ENCODE results near the gene CTNNBL1. TPM values are rescaled to one million over a fixed set of nuclear protein-coding genes. Genes with fewer than 3 reads are reported as not detected.

The CTNNBL1 gene
- total and polyA plus RNA-seq, 4 donors: 27.7 to 41.9 (median 38.2) TPM

- Histone ChIP-seq H3K4me1 (ENCODE audit: control insufficient read depth, insufficient read depth, low read length) (peaks cover 23% of the 10 kb centered on the region), H3K9me3 (ENCODE audit: control insufficient read depth, insufficient read depth, low read length) (no peaks in the 10 kb centered on the region), H3K4me3 (ENCODE audit: low read depth, low read length) (no peak overlapping the region), H3K36me3 (ENCODE audit: control insufficient read depth, insufficient read depth, low read length) (peaks cover 22% of the 10 kb centered on the region), H3K27me3 (ENCODE audit: control insufficient read depth, insufficient read depth, low read length) (no peaks in the 10 kb centered on the region), H3K27ac (ENCODE audit: low read depth, low read length) (no peak overlapping the region)
- WGBS (ENCODE audit: insufficient coverage): 74% methylated on average over 3 of the region's 5 CpGs
- DNase-seq (ENCODE audit: low read depth in 4 of 6, low spot score in 6 of 6): no peak
These were observed 169.5 kb downstream of the CTNNBL1 start for GRCh38 chr20:37863289-37863688.

GRCh38 chr20:37864298-37864697, 170.5 kb downstream of the CTNNBL1 start:
- peaks cover 23% of the 10 kb centered on the region for H3K36me3 ChIP-seq (ENCODE audit: control insufficient read depth, insufficient read depth, low read length)
- 23% methylated on average over 4 of the region's 8 CpGs for WGBS (ENCODE audit: insufficient coverage)
- no peak overlapping the region for H3K4me3 ChIP-seq (ENCODE audit: low read depth, low read length)
- no peaks in the 10 kb centered on the region for H3K27me3 ChIP-seq (ENCODE audit: control insufficient read depth, insufficient read depth, low read length)
- H3K27ac ChIP-seq (ENCODE audit: low read depth, low read length): no peak overlapping the region
- H3K9me3 ChIP-seq (ENCODE audit: control insufficient read depth, insufficient read depth, low read length): no peaks in the 10 kb centered on the region
- peak in 2 of 6 donors; percentile 58 to 88 for DNase-seq (ENCODE audit: low read depth in 4 of 6, low spot score in 6 of 6)
- peaks cover 26% of the 10 kb centered on the region for H3K4me1 ChIP-seq (ENCODE audit: control insufficient read depth, insufficient read depth, low read length)

GRCh38 chr20:37866051-37866450, 172.2 kb downstream of the CTNNBL1 start:
- Histone ChIP-seq H3K9me3 (ENCODE audit: control insufficient read depth, insufficient read depth, low read length) (no peaks in the 10 kb centered on the region), H3K27ac (ENCODE audit: low read depth, low read length) (no peak overlapping the region), H3K4me1 (ENCODE audit: control insufficient read depth, insufficient read depth, low read length) (peaks cover 26% of the 10 kb centered on the region), H3K27me3 (ENCODE audit: control insufficient read depth, insufficient read depth, low read length) (no peaks in the 10 kb centered on the region), H3K36me3 (ENCODE audit: control insufficient read depth, insufficient read depth, low read length) (peaks cover 30% of the 10 kb centered on the region), H3K4me3 (ENCODE audit: low read depth, low read length) (no peak overlapping the region)
- no peak for DNase-seq (ENCODE audit: low read depth in 4 of 6, low spot score in 6 of 6)
- WGBS (ENCODE audit: insufficient coverage): 93% methylated on average over 8 of the region's 10 CpGs

DNA sequence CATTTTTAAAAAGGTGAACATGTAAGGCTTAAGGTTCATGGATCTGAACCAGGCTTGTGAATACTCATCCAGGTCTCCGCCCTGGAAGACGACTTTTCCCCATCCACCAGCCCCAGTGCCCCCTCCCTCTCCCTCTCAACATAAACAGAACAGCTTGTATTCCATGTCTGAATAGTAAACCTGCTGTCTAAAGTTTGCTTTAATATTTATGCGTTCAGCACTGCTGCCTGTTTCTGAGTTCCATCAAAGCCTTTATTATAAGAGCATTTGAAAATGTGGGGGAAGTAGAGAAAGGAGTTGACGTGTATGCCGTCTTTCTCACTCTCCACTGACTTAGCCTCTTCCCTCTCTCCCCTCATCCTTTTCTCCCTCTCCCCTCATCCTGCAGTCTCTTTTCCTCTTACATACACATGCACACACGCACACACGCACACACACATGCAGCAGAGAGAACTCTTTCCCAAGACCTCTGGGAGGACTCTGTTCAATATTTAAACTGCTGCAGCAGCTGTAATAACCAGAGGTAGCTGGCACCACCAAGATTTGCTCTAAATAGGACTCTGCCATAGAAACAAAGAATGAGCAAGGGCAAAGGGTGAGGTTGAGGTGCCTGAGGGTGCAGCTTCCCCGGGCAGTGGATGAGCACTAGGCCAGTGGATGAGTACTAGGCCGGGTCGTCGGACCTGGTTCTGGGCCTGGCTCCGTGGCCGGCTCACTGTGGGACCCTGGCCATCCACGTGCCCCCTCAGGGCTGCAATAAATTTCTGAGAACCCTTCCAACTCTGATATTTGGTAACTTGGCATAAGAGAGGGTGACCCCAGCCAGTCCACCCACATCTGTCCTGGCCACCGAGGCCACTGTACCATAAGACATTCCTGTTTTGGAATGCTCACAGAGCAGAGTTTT, 173.7 kb downstream of the CTNNBL1 start:
- Histone ChIP-seq H3K36me3 (ENCODE audit: control insufficient read depth, insufficient read depth, low read length) (peaks cover 38% of the 10 kb centered on the region), H3K9me3 (ENCODE audit: control insufficient read depth, insufficient read depth, low read length) (no peaks in the 10 kb centered on the region), H3K27ac (ENCODE audit: low read depth, low read length) (no peak overlapping the region), H3K4me3 (ENCODE audit: low read depth, low read length) (no peak overlapping the region), H3K27me3 (ENCODE audit: control insufficient read depth, insufficient read depth, low read length) (no peaks in the 10 kb centered on the region), H3K4me1 (ENCODE audit: control insufficient read depth, insufficient read depth, low read length) (peaks cover 26% of the 10 kb centered on the region)
- WGBS (ENCODE audit: insufficient coverage): 62% methylated on average over 9 of the region's 15 CpGs
- DNase-seq (ENCODE audit: low read depth in 4 of 6, low spot score in 6 of 6): peak in 2 of 6 donors; percentile 41 to 92

- H3K4me1 ChIP-seq (ENCODE audit: control insufficient read depth, insufficient read depth, low read length): peaks cover 24% of the 10 kb centered on the region
- DNase-seq (ENCODE audit: low read depth in 4 of 6, low spot score in 6 of 6): peak in 1 of 6 donors; percentile 52
- no peaks in the 10 kb centered on the region for H3K9me3 ChIP-seq (ENCODE audit: control insufficient read depth, insufficient read depth, low read length)
- H3K27ac ChIP-seq (ENCODE audit: low read depth, low read length): no peak overlapping the region
- H3K36me3 ChIP-seq (ENCODE audit: control insufficient read depth, insufficient read depth, low read length): peaks cover 45% of the 10 kb centered on the region
- H3K4me3 ChIP-seq (ENCODE audit: low read depth, low read length): no peak overlapping the region
- no CpG with 5 or more reads among the region's 3 CpGs for WGBS (ENCODE audit: insufficient coverage)
- H3K27me3 ChIP-seq (ENCODE audit: control insufficient read depth, insufficient read depth, low read length): no peaks in the 10 kb centered on the region
These were observed 175.1 kb downstream of the CTNNBL1 start for GRCh38 chr20:37868851-37869333.

GRCh38 chr20:37869334-37869861, 175.6 kb downstream of the CTNNBL1 start:
- Histone ChIP-seq H3K4me1 (ENCODE audit: control insufficient read depth, insufficient read depth, low read length) (peaks cover 21% of the 10 kb centered on the region), H3K9me3 (ENCODE audit: control insufficient read depth, insufficient read depth, low read length) (no peaks in the 10 kb centered on the region), H3K36me3 (ENCODE audit: control insufficient read depth, insufficient read depth, low read length) (peaks cover 49% of the 10 kb centered on the region), H3K4me3 (ENCODE audit: low read depth, low read length) (no peak overlapping the region), H3K27ac (ENCODE audit: low read depth, low read length) (no peak overlapping the region), H3K27me3 (ENCODE audit: control insufficient read depth, insufficient read depth, low read length) (no peaks in the 10 kb centered on the region)
- DNase-seq (ENCODE audit: low read depth in 4 of 6, low spot score in 6 of 6): no peak
- 67% methylated on average over 4 of the region's 6 CpGs for WGBS (ENCODE audit: insufficient coverage)

DNA sequence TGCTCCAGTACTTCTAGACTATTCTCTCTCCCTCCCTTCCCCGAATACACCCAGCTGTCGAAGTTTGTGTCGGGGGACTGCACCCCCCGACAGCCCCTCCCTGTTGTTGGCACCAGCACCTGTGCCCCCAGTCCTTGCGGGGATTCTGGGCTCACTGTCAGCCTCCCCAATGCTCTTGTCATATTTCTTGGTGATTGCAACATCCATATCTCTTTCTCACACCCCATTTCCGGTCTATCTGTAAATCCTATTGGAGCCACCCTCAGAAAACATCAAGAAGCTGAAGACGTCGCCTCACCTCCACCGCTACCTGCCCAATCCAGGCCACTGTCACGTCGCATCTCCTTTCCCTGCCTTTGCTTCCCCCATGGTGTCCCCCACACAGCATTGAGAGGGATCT, 176.5 kb downstream of the CTNNBL1 start:
- no peak overlapping the region for H3K27ac ChIP-seq (ENCODE audit: low read depth, low read length)
- H3K9me3 ChIP-seq (ENCODE audit: control insufficient read depth, insufficient read depth, low read length): no peaks in the 10 kb centered on the region
- no peak overlapping the region for H3K4me3 ChIP-seq (ENCODE audit: low read depth, low read length)
- no peaks in the 10 kb centered on the region for H3K27me3 ChIP-seq (ENCODE audit: control insufficient read depth, insufficient read depth, low read length)
- H3K4me1 ChIP-seq (ENCODE audit: control insufficient read depth, insufficient read depth, low read length): peaks cover 18% of the 10 kb centered on the region
- H3K36me3 ChIP-seq (ENCODE audit: control insufficient read depth, insufficient read depth, low read length): peaks cover 58% of the 10 kb centered on the region
- 82% methylated on average over 11 of the region's 11 CpGs for WGBS (ENCODE audit: insufficient coverage)
- no peak for DNase-seq (ENCODE audit: low read depth in 4 of 6, low spot score in 6 of 6)

- H3K4me1 ChIP-seq (ENCODE audit: control insufficient read depth, insufficient read depth, low read length): peaks cover 10% of the 10 kb centered on the region
- H3K27ac ChIP-seq (ENCODE audit: low read depth, low read length): no peak overlapping the region
- no peak for DNase-seq (ENCODE audit: low read depth in 4 of 6, low spot score in 6 of 6)
- H3K4me3 ChIP-seq (ENCODE audit: low read depth, low read length): no peak overlapping the region
- peaks cover 55% of the 10 kb centered on the region for H3K36me3 ChIP-seq (ENCODE audit: control insufficient read depth, insufficient read depth, low read length)
- no peaks in the 10 kb centered on the region for H3K27me3 ChIP-seq (ENCODE audit: control insufficient read depth, insufficient read depth, low read length)
- WGBS (ENCODE audit: insufficient coverage): 95% methylated on average over 12 of the region's 13 CpGs
- no peaks in the 10 kb centered on the region for H3K9me3 ChIP-seq (ENCODE audit: control insufficient read depth, insufficient read depth, low read length)
These were observed 177.9 kb downstream of the CTNNBL1 start for GRCh38 chr20:37871751-37872150.

DNA sequence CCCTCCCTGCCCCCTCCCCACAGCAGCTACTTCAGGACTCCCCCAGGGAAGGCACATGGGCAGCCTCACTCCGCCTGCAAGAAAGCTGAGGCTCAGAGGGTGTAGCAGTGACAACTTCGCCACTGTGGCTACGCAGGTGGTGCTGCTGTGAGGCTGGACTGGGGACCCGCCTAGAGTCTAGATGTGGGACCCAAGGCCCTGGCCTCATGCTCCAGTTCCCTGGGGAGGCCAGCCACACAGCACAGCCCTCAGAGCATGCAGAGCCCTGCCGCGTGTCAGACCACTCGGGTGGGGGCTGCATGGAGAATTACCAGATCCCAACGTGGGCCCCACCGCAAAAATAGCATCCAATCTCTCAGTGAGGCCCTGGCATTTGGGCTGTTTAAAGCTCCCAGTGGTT, 178.3 kb downstream of the CTNNBL1 start:
- no peak overlapping the region for H3K4me3 ChIP-seq (ENCODE audit: low read depth, low read length)
- H3K9me3 ChIP-seq (ENCODE audit: control insufficient read depth, insufficient read depth, low read length): no peaks in the 10 kb centered on the region
- peaks cover 57% of the 10 kb centered on the region for H3K36me3 ChIP-seq (ENCODE audit: control insufficient read depth, insufficient read depth, low read length)
- no peak for DNase-seq (ENCODE audit: low read depth in 4 of 6, low spot score in 6 of 6)
- no peaks in the 10 kb centered on the region for H3K27me3 ChIP-seq (ENCODE audit: control insufficient read depth, insufficient read depth, low read length)
- H3K4me1 ChIP-seq (ENCODE audit: control insufficient read depth, insufficient read depth, low read length): peaks cover 13% of the 10 kb centered on the region
- WGBS (ENCODE audit: insufficient coverage): 94% methylated on average over 9 of the region's 9 CpGs
- no peak overlapping the region for H3K27ac ChIP-seq (ENCODE audit: low read depth, low read length)

Measured in spinal cord (tissue), 10 donors.